Motor neuron (in vitro differentiated cells): Measurements from ENCODE around the gene RAB37. TPM values are rescaled to one million over a fixed set of nuclear protein-coding genes. Genes with fewer than 3 reads are reported as not detected.

ENCODE experiments used
- ATAC-seq, 8 experiments: fragments of 200-7000 bp; cut with Tn5 transposase; replicated peaks in 6 of 8; 2 replicates each; pipeline ENCODE4 v1.8.0; 2021; ENCODE audit warnings: mild to moderate bottlenecking in 8 of 8, moderate library complexity in 8 of 8
- H3K27ac ChIP-seq, 2 donors: fragments of 250-450 bp; sonication (Bioruptor Pico); 2 replicates each; pipeline ENCODE4 v1.9.0; 2021; ENCODE audit warnings: antibody characterized with exemption in 2 of 2, mild to moderate bottlenecking in 2 of 2, moderate library complexity in 1 of 2
- H3K4me1 ChIP-seq, 2 donors: fragments of 250-450 bp; sonication (Bioruptor Pico); replicated peaks in 1 of 2; 2 replicates each; pipeline ENCODE4 v1.6.1; 2021; ENCODE audit warnings: antibody characterized with exemption in 2 of 2, mild to moderate bottlenecking in 2 of 2, moderate library complexity in 1 of 2
- H3K4me3 ChIP-seq, 5 donors: fragments of 250-450 bp; sonication (Bioruptor Pico); 2 replicates each; pipeline ENCODE4 v1.9.0; 2021; ENCODE audit warnings: antibody characterized with exemption in 5 of 5, mild to moderate bottlenecking in 5 of 5, moderate library complexity in 4 of 5
- WGBS, 10 experiments: fragments of 450-650 bp; shearing (Covaris generic); methylation state at CpG; one replicate each; pipeline ENCODE4 v1.0.0; 2022; 5-methylcytosine and 5-hydroxymethylcytosine counted together
- in situ Hi-C, 9 experiments: fragments of 400-800 bp; cut with MboI; loops; one replicate each; pipeline ENCODE4 v1.15.0; 2021; ENCODE audit warnings: low sequenced_read_pairs in 9 of 9, low pct_unique_long_range_greater_than_20kb in 2 of 9; ENCODE audit not compliant: unreplicated experiment in 9 of 9
- total RNA-seq, 8 experiments: library from RNA; unstranded; fragments of 300-600 nt; gene quantifications; 2 replicates each; pipeline versions ENCODE4 v1.2.3 to v1.2.4, GENCODE V29; 2022

Gene RAB37
- total RNA-seq, 8 experiments from 2014 or later = 0.14 to 1.2 (median 0.43) TPM

GRCh38 chr17:74769266-74769855 is 32.3 kb downstream of the RAB37 start:
- Histone ChIP-seq H3K27ac (no peak overlapping the region), H3K4me1 (peaks cover 6 to 8% of the 10 kb centered on the region in 2 donors), H3K4me3 (no peak overlapping the region)
- in situ Hi-C loops = loop anchor here in 1 of 9 experiments (25.0 kb wide), 1 partner anchor 93 kb away; the partner anchor contains the start of genes FDXR and GRIN2C
- ATAC-seq = no peak
- 50 to 100% (median 95%) methylated on average over 1 to 3 of the region's 6 CpGs; no CpG with 5 or more reads in 5 of the 10 experiments for WGBS, 10 experiments

- in situ Hi-C loops = loop anchor here in 1 of 9 experiments (25.0 kb wide), 1 partner anchor 92 kb away; the partner anchor contains the start of genes FDXR and GRIN2C
Observed at GRCh38 chr17:74769856-74770497, 32.9 kb downstream of the RAB37 start.

GRCh38 chr17:74770498-74771318 is 33.7 kb downstream of the RAB37 start:
- ATAC-seq = peak; percentile 57 to 93 (median 66)
- 0 to 93% (median 67%) methylated on average over 1 to 8 of the region's 16 CpGs; no CpG with 5 or more reads in 3 of the 10 experiments for WGBS, 10 experiments
- no peak overlapping the region for H3K27ac ChIP-seq
- peaks cover 8% of the 10 kb centered on the region in 2 donors for H3K4me1 ChIP-seq
- H3K4me3 ChIP-seq = no peak overlapping the region
- in situ Hi-C loops = loop anchor here in 1 of 9 experiments (25.0 kb wide), 1 partner anchor 92 kb away; the partner anchor contains the start of genes FDXR and GRIN2C

More at GRCh38 chr17:74769856-74770497, 32.9 kb downstream of the RAB37 start:
- peaks cover 3 to 5% of the 10 kb centered on the region in 2 donors for H3K4me1 ChIP-seq
- no peak overlapping the region for H3K27ac ChIP-seq
- H3K4me3 ChIP-seq = no peak overlapping the region
- no peak for ATAC-seq
- WGBS, 10 experiments = 0 to 77% (median 40%) methylated on average over 1 to 3 of the region's 5 CpGs; no CpG with 5 or more reads in 7 of the 10 experiments

GRCh38 chr17:74771319-74771914 is 34.4 kb downstream of the RAB37 start:
- 94 to 100% (median 100%) methylated on average over 1 to 6 of the region's 9 CpGs; no CpG with 5 or more reads in 6 of the 10 experiments for WGBS, 10 experiments
- no peak overlapping the region for H3K4me3 ChIP-seq
- ATAC-seq = no peak
- H3K27ac ChIP-seq = no peak overlapping the region
- H3K4me1 ChIP-seq = peaks cover 8% of the 10 kb centered on the region in 2 donors
- in situ Hi-C loops = loop anchor here in 1 of 9 experiments (25.0 kb wide), 1 partner anchor 91 kb away; the partner anchor contains the start of genes FDXR and GRIN2C

GRCh38 chr17:74772053-74772452 is 35.0 kb downstream of the RAB37 start:
- Histone ChIP-seq H3K4me3 (no peak overlapping the region), H3K4me1 (peaks cover 10% of the 10 kb centered on the region in 2 donors), H3K27ac (no peak overlapping the region)
- in situ Hi-C loops = loop anchor here in 1 of 9 experiments (25.0 kb wide), 1 partner anchor 90 kb away; the partner anchor contains the start of genes FDXR and GRIN2C
- 90 to 100% (median 96%) methylated on average over 1 to 9 of the region's 13 CpGs; no CpG with 5 or more reads in 6 of the 10 experiments for WGBS, 10 experiments
- no peak for ATAC-seq

- Histone ChIP-seq H3K27ac (no peak overlapping the region), H3K4me3 (no peak overlapping the region), H3K4me1 (peaks cover 15 to 17% of the 10 kb centered on the region in 2 donors)
- no peak for ATAC-seq
- in situ Hi-C loops = loop anchor here in 1 of 9 experiments (25.0 kb wide), 1 partner anchor 89 kb away; the partner anchor contains the start of genes FDXR and GRIN2C
- 73 to 100% (median 92%) methylated on average over 1 to 5 of the region's 6 CpGs; no CpG with 5 or more reads in 5 of the 10 experiments for WGBS, 10 experiments
Observed at GRCh38 chr17:74773414-74773813, 36.4 kb downstream of the RAB37 start.

GRCh38 chr17:74773871-74774286 is 36.8 kb downstream of the RAB37 start:
- no peak for ATAC-seq
- Histone ChIP-seq H3K4me3 (no peak overlapping the region), H3K27ac (no peak overlapping the region), H3K4me1 (peaks cover 15 to 17% of the 10 kb centered on the region in 2 donors)
- in situ Hi-C loops = loop anchor here in 1 of 9 experiments (25.0 kb wide), 1 partner anchor 88 kb away; the partner anchor contains the start of genes FDXR and GRIN2C
- 0 to 92% (median 83%) methylated on average over 1 to 6 of the region's 6 CpGs; no CpG with 5 or more reads in 4 of the 10 experiments for WGBS, 10 experiments

- ATAC-seq = peak in 2 of 8 experiments; percentile 9 to 13
- H3K4me1 ChIP-seq = peaks cover 15 to 17% of the 10 kb centered on the region in 2 donors
- 0 to 80% (median 28%) methylated on average over 1 to 10 of the region's 12 CpGs; no CpG with 5 or more reads in 4 of the 10 experiments for WGBS, 10 experiments
- in situ Hi-C loops = no loop called here
- peak overlapping the region; percentile 64 to 87 (median 80) for H3K4me3 ChIP-seq
- H3K27ac ChIP-seq = peak overlapping the region; percentile 80 to 86
Observed at GRCh38 chr17:74775409-74776043, 38.5 kb downstream of the RAB37 start.

- Histone ChIP-seq H3K4me1 (peaks cover 15 to 17% of the 10 kb centered on the region in 2 donors), H3K27ac (peak within 1 kb of the TSS; percentile 80 to 86), H3K4me3 (peak within 1 kb of the TSS; percentile 64 to 87 (median 80))
- in situ Hi-C loops = no loop called here
- peak; percentile 88 to 95 (median 92) for ATAC-seq
- 0% methylated on average over 3 to 9 of the region's 64 CpGs; no CpG with 5 or more reads in 7 of the 10 experiments for WGBS, 10 experiments
Observed at GRCh38 chr17:74776044-74776962, 39.2 kb downstream of the RAB37 start, which contains the start of gene NAT9. NAT9 (minus strand) TSS chr17:74776345; CDS start chr17:74775698, 647 bp downstream.

- Histone ChIP-seq H3K4me1 (peaks cover 15 to 17% of the 10 kb centered on the region in 2 donors), H3K27ac (peak overlapping the region in 1 of 2 donors; percentile 72), H3K4me3 (peak overlapping the region; percentile 64 to 87 (median 80))
- WGBS, 10 experiments = 0 to 51% (median 37%) methylated on average over 2 to 6 of the region's 10 CpGs; no CpG with 5 or more reads in 2 of the 10 experiments
- ATAC-seq = peak in 1 of 8 experiments; percentile 4
- in situ Hi-C loops = no loop called here
Observed at GRCh38 chr17:74776990-74777389, 39.9 kb downstream of the RAB37 start.
